Measurements from ENCODE around the gene MYO5A. TPM values are rescaled to one million over a fixed set of nuclear protein-coding genes. Genes with fewer than 3 reads are reported as not detected.

Gene MYO5A
- total RNA-seq, 1 experiment from 2014 or later: 21.8 TPM

- Histone ChIP-seq H3K4ac (ENCODE audit: low read depth, low read length) (no peak overlapping the region), H3K27ac (ENCODE audit: insufficient read length, low read depth, low read length) (no peak overlapping the region), H4K91ac (ENCODE audit: insufficient read length, low read depth, low read length) (no peak overlapping the region), H2BK20ac (ENCODE audit: low read depth, low read length, poor library complexity, severe bottlenecking) (no peak overlapping the region), H2BK120ac (ENCODE audit: low read depth, low read length, poor library complexity, severe bottlenecking) (no peak overlapping the region), H2BK12ac (ENCODE audit: insufficient read length, low read depth, low read length) (no peak overlapping the region), H4K8ac (replicated peaks; ENCODE audit: insufficient read length, low read depth, low read length) (no peak overlapping the region), H3K14ac (ENCODE audit: insufficient read depth, low read length) (no peak overlapping the region), H3K4me1 (ENCODE audit: insufficient read depth, low read length) (no peaks in the 10 kb centered on the region; the same call in 1 of the 2 replicates), H2AFZ (ENCODE audit: low read length) (no peak overlapping the region), H2AK5ac (ENCODE audit: insufficient read length, low read length) (no peak overlapping the region), H3K23ac (ENCODE audit: insufficient read length, low read depth, low read length) (no peak overlapping the region), H3K56ac (ENCODE audit: insufficient read length, low read depth, low read length) (no peak overlapping the region), H3K9ac (ENCODE audit: extremely low read depth, insufficient read length, low read length) (no peak overlapping the region), H3K4me2 (ENCODE audit: insufficient read depth, insufficient read length, low read length) (no peak overlapping the region), H3K23me2 (ENCODE audit: insufficient read length, low read depth, low read length, poor library complexity, severe bottlenecking) (no peaks in the 10 kb centered on the region), H3K79me2 (ENCODE audit: insufficient read depth, low read length) (no peaks in the 10 kb centered on the region), H2BK15ac (ENCODE audit: low read depth, low read length) (no peak overlapping the region), H3K18ac (ENCODE audit: insufficient read length, low read depth, low read length) (no peak overlapping the region), H2BK5ac (ENCODE audit: insufficient read length, low read length) (no peak overlapping the region), H3T11ph (ENCODE audit: low read length) (no peak overlapping the region), H3K27me3 (ENCODE audit: insufficient read depth, low read length) (no peaks in the 10 kb centered on the region), H3K79me1 (ENCODE audit: insufficient read depth, low read depth, low read length, poor library complexity, severe bottlenecking) (no peaks in the 10 kb centered on the region), H4K5ac (ENCODE audit: insufficient read length, low read depth, low read length) (no peak overlapping the region), H3K9me3 (ENCODE audit: control insufficient read depth, low read depth, low read length) (no peaks in the 10 kb centered on the region), H4K20me1 (ENCODE audit: control insufficient read depth, insufficient read depth, insufficient read length) (peaks cover 2% of the 10 kb centered on the region)
- Mint-ChIP-seq H3K27me3 (ENCODE audit: low read depth) (no peaks in the 10 kb centered on the region), H3K4me1 (peaks cover 0 to 3% of the 10 kb centered on the region in 2 experiments; a peak in 2 of 4 replicates), H3K9me3 (no peaks in the 10 kb centered on the region), H3K27ac (no peak overlapping the region), H3K4me3 (no peak overlapping the region), H3K36me3 (ENCODE audit: insufficient read depth in 1 of 3, low read depth in 3 of 3) (no peaks in the 10 kb centered on the region)
- no peak for TF ChIP-seq CTCF (conservative IDR thresholded peaks at IDR 0.05)
- no peak for DNase-seq
- no CpG with 5 or more reads among the region's 1 CpG for WGBS (ENCODE audit: extremely low coverage, insufficient read length, low lambda C conversion rate)
Observed at GRCh38 chr15:52419494-52419893, 109.2 kb downstream of the MYO5A start.
